ENCODE results near the gene ADA.
"Not testable (repeated sequence)": the region's sequence is repeated elsewhere in the genome, so short reads cannot be mapped to it uniquely, and the experiment has no call there.

ADA gene

GRCh38 chr20:44651684-44652423, at the start of gene ADA:
ADA (minus strand) TSS chr20:44651699; CDS start chr20:44651607, 92 bp downstream.
- peak; percentile 36 for DNase-seq

- no peak for DNase-seq
Measured at GRCh38 chr20:44700306-44700705, 48.8 kb upstream of the ADA start.

- DNase-seq: no peak
Measured at GRCh38 chr20:44698351-44698750, 46.9 kb upstream of the ADA start.

GRCh38 chr20:44697041-44697440, 45.5 kb upstream of the ADA start:
- DNase-seq: not testable (repeated sequence)

- DNase-seq: no peak
Measured at GRCh38 chr20:44696315-44696714, 44.8 kb upstream of the ADA start.

GRCh38 chr20:44695674-44696300, 44.3 kb upstream of the ADA start:
- DNase-seq: no peak

- DNase-seq: no peak
Measured at GRCh38 chr20:44695295-44695673, 43.8 kb upstream of the ADA start.

- no peak for DNase-seq
Measured at GRCh38 chr20:44694159-44694558, 42.7 kb upstream of the ADA start.

GRCh38 chr20:44693627-44694026, 42.1 kb upstream of the ADA start:
- DNase-seq: no peak

- no peak for DNase-seq
Measured at GRCh38 chr20:44692932-44693480, 41.5 kb upstream of the ADA start.

GRCh38 chr20:44691424-44692423, 40.2 kb upstream of the ADA start:
- DNase-seq: no peak

- no peak for DNase-seq
Measured at GRCh38 chr20:44690781-44691423, 39.4 kb upstream of the ADA start.

- no peak for DNase-seq
Measured at GRCh38 chr20:44689809-44690208, 38.3 kb upstream of the ADA start.

- DNase-seq: no peak
Measured at GRCh38 chr20:44688053-44688625, 36.6 kb upstream of the ADA start.

- no peak for DNase-seq
Measured at GRCh38 chr20:44686934-44687333, 35.4 kb upstream of the ADA start.

- DNase-seq: no peak
Measured at GRCh38 chr20:44684047-44684967, 32.8 kb upstream of the ADA start.

- peak; percentile 59 for DNase-seq
Measured at GRCh38 chr20:44683263-44684046, 32.0 kb upstream of the ADA start.

- no peak for DNase-seq
Measured at GRCh38 chr20:44681796-44682566, 30.5 kb upstream of the ADA start.

- no peak for DNase-seq
Measured at GRCh38 chr20:44678990-44679611, 27.6 kb upstream of the ADA start.

Measured in stimulated activated CD4-positive, alpha-beta T cell treated with anti-CD3 and anti-CD28 coated beads, Interleukin-1b, Interleukin-23, amount 100 ng/mL, for 48 hours (primary cell).